ENCODE results near the gene GPR55. TPM values are rescaled to one million over a fixed set of nuclear protein-coding genes. Genes with fewer than 3 reads are reported as not detected.

Gene GPR55
- total and polyA plus RNA-seq, 10 of the 15 experiments (the other 5 are each of a cell fraction or from before 2014, with no cell fraction given), result 2.1 to 30.1 (median 16.2) TPM

DNA sequence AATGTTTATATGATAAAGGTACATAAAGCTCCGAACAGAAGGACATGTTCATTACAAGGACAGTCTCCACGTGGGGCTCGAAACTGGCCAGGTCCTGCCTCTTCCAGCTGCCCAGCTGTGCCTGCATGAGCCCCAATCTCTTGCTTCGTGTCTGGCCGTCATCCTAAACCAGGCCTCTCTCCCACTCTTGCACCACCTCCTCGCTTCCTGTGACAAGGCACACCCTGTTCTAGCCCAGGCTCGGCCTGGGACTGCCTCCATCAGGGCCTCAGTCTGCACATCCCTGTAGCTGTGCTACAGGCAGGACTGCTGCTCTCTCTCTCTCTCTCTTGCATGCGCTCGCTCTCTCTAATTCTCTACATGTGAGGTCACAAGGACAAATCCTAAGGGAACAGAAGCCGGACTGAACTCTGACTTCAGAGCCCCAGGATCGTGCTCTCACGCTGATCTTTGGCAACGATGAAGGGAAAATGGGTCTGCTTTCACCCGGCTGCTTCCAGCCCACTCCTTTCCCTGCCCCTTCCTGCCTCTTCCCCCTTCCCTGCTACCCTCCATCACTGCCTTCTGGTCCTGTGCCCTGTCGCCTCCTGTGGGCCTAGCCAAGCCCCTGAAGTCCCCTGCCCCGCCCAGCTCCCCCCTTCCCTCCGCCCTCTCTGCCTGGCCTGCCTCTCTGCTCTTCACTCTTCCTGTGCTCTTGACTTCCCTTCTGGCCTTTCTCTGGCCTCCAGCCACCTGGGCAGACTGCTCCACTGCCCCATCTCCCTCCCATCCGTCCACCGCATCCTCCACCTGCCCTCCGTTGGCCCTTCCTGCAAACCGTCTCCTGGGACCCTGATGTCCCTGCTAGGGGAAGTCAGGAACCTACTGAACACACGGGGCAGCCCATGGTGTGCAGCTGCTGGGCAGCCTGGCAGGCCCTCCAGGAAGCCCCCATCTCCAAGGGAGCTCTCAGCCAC lies 7.8 kb upstream of the GPR55 start:
- DNase-seq (ENCODE audit: low read depth, low spot score), result no peak
- no peak overlapping the region for H3K27ac ChIP-seq (ENCODE audit: control insufficient read depth, insufficient read depth)
- no peak for ATAC-seq
- TF ChIP-seq SMAD1 (IDR thresholded peaks at IDR 0.05; ENCODE audit: low read depth, partially characterized antibody) (no peak), FOXK2 (IDR thresholded peaks at IDR 0.05) (no peak), JUNB (IDR thresholded peaks at IDR 0.05) (no peak), BMI1 (IDR thresholded peaks at IDR 0.05; ENCODE audit: borderline replicate concordance) (no peak), ZBED1 (IDR thresholded peaks at IDR 0.05; ENCODE audit: borderline replicate concordance) (no peak), SPI1 (IDR thresholded peaks at IDR 0.05; ENCODE audit: borderline replicate concordance, insufficient read depth, low read depth, low read length) (no peak), ZNF217 (IDR thresholded peaks at IDR 0.05) (no peak), ATF7 (IDR thresholded peaks at IDR 0.05; ENCODE audit: low read depth) (no peak), NRF1 (conservative IDR thresholded peaks at IDR 0.05; ENCODE audit: low read depth, low read length) (no peak), CBX3 (IDR thresholded peaks at IDR 0.05; ENCODE audit: borderline replicate concordance, low read depth) (no peak), MTA2 (IDR thresholded peaks at IDR 0.05; ENCODE audit: low read depth) (no peak)
- TF ChIP-seq, protein P1, sequence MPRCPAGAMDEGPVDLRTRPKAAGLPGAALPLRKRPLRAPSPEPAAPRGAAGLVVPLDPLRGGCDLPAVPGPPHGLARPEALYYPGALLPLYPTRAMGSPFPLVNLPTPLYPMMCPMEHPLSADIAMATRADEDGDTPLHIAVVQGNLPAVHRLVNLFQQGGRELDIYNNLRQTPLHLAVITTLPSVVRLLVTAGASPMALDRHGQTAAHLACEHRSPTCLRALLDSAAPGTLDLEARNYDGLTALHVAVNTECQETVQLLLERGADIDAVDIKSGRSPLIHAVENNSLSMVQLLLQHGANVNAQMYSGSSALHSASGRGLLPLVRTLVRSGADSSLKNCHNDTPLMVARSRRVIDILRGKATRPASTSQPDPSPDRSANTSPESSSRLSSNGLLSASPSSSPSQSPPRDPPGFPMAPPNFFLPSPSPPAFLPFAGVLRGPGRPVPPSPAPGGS (IDR thresholded peaks at IDR 0.05; ENCODE audit: borderline replicate concordance, insufficient read depth, low read depth, low read length, poor library complexity, severe bottlenecking), result no peak
- TF ChIP-seq, protein P2, sequence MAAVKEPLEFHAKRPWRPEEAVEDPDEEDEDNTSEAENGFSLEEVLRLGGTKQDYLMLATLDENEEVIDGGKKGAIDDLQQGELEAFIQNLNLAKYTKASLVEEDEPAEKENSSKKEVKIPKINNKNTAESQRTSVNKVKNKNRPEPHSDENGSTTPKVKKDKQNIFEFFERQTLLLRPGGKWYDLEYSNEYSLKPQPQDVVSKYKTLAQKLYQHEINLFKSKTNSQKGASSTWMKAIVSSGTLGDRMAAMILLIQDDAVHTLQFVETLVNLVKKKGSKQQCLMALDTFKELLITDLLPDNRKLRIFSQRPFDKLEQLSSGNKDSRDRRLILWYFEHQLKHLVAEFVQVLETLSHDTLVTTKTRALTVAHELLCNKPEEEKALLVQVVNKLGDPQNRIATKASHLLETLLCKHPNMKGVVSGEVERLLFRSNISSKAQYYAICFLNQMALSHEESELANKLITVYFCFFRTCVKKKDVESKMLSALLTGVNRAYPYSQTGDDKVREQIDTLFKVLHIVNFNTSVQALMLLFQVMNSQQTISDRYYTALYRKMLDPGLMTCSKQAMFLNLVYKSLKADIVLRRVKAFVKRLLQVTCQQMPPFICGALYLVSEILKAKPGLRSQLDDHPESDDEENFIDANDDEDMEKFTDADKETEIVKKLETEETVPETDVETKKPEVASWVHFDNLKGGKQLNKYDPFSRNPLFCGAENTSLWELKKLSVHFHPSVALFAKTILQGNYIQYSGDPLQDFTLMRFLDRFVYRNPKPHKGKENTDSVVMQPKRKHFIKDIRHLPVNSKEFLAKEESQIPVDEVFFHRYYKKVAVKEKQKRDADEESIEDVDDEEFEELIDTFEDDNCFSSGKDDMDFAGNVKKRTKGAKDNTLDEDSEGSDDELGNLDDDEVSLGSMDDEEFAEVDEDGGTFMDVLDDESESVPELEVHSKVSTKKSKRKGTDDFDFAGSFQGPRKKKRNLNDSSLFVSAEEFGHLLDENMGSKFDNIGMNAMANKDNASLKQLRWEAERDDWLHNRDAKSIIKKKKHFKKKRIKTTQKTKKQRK (IDR thresholded peaks at IDR 0.05; ENCODE audit: low read depth, low read length), result no peak
- TF ChIP-seq, protein P3, sequence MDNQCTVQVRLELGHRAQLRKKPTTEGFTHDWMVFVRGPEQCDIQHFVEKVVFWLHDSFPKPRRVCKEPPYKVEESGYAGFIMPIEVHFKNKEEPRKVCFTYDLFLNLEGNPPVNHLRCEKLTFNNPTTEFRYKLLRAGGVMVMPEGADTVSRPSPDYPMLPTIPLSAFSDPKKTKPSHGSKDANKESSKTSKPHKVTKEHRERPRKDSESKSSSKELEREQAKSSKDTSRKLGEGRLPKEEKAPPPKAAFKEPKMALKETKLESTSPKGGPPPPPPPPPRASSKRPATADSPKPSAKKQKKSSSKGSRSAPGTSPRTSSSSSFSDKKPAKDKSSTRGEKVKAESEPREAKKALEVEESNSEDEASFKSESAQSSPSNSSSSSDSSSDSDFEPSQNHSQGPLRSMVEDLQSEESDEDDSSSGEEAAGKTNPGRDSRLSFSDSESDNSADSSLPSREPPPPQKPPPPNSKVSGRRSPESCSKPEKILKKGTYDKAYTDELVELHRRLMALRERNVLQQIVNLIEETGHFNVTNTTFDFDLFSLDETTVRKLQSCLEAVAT (IDR thresholded peaks at IDR 0.05), result no peak
- H3K36me3 ChIP-seq (ENCODE audit: control insufficient read depth in 2 of 2, insufficient read depth in 2 of 2, low read length in 1 of 2), result no peaks in the 10 kb centered on the region
- H3K9ac ChIP-seq (ENCODE audit: control insufficient read depth, insufficient read depth, low read length), result no peak overlapping the region
- no peak overlapping the region for H3K4me2 ChIP-seq (ENCODE audit: control insufficient read depth, insufficient read depth)
- H4K20me1 ChIP-seq (ENCODE audit: control insufficient read depth, insufficient read depth), result no peaks in the 10 kb centered on the region
- H3K9me3 ChIP-seq (replicated peaks; ENCODE audit: control insufficient read depth, insufficient read depth, low read length), result peaks cover 20% of the 10 kb centered on the region
- no peak overlapping the region for H2AFZ ChIP-seq (ENCODE audit: control insufficient read depth, low read depth, low read length)
- ChIA-PET SMC1A (ENCODE audit: uncharacterized antibody, unreplicated experiment) (interaction anchor here (11.2 to 16.5 kb wide), 2 partner anchors 18 to 52 kb away, joined by 219 to 248 read pairs; no protein-coding TSS in a partner anchor), CTCF (interaction anchor here (1.2 to 16.2 kb wide), 3 partner anchors 19 to 118 kb away, joined by 3 to 315 read pairs (median 5); no protein-coding TSS in a partner anchor), POLR2A (interaction anchor here (0.9 to 1.3 kb wide), 4 partner anchors 42 to 54 kb away, joined by 3 to 4 read pairs (median 3); no protein-coding TSS in a partner anchor), RAD21 (ENCODE audit: unreplicated experiment) (interaction anchor here (11.2 kb wide), 1 partner anchor 53 kb away, joined by 261 read pairs; no protein-coding TSS in a partner anchor)
- no peaks in the 10 kb centered on the region for H3K4me1 ChIP-seq (ENCODE audit: control insufficient read depth, insufficient read depth, low read length)
- H3K27me3 ChIP-seq (replicated peaks in 1 of 2; ENCODE audit: control insufficient read depth in 2 of 2, insufficient read depth in 2 of 2, low read length in 1 of 2), result no peaks in the 10 kb centered on the region
- BruUV-seq (replicated peaks), result no TSS peak
- in situ Hi-C loops (cut with MboI) (no loop called here), intact Hi-C loops (cut with micrococcal nuclease; ENCODE audit: unreplicated experiment) (no loop called here)
- WGBS (ENCODE audit: insufficient coverage, insufficient replicate concordance, low lambda C conversion rate, missing lambda C conversion rate), result 71% methylated on average over 20 of the region's 22 CpGs
- H3K79me2 ChIP-seq (ENCODE audit: control insufficient read depth, insufficient read depth, low read length), result no peaks in the 10 kb centered on the region
- no peak for FAIRE-seq
- no peak overlapping the region for H3K4me3 ChIP-seq
